Measurements from ENCODE around the gene PAX8.

The PAX8 gene

GRCh38 chr2:113179446-113180045 lies 99.2 kb downstream of the PAX8 start:
- DNase-seq = no peak

- DNase-seq = no peak
Measured at GRCh38 chr2:113178891-113179290, 99.8 kb downstream of the PAX8 start.

GRCh38 chr2:113178069-113178746 lies 100.5 kb downstream of the PAX8 start:
- no peak for DNase-seq

GRCh38 chr2:113176696-113177355 lies 101.9 kb downstream of the PAX8 start:
- no peak for DNase-seq

- no peak for DNase-seq
Measured at GRCh38 chr2:113175736-113176695, 102.7 kb downstream of the PAX8 start.

GRCh38 chr2:113175042-113175628 lies 103.6 kb downstream of the PAX8 start:
- no peak for DNase-seq

GRCh38 chr2:113174376-113174750 lies 104.4 kb downstream of the PAX8 start:
- no peak for DNase-seq

GRCh38 chr2:113173542-113174375 lies 105.0 kb downstream of the PAX8 start, which contains the start of gene PSD4:
PSD4 (plus strand) TSS chr2:113173971; CDS start chr2:113182457, 8,486 bp downstream.
- DNase-seq = no peak

GRCh38 chr2:113172721-113173541 lies 105.8 kb downstream of the PAX8 start:
- no peak for DNase-seq

GRCh38 chr2:113171334-113172075 lies 107.2 kb downstream of the PAX8 start:
- DNase-seq = no peak

- no peak for DNase-seq
Measured at GRCh38 chr2:113169586-113169985, 109.1 kb downstream of the PAX8 start.

- no peak for DNase-seq
Measured at GRCh38 chr2:113169002-113169530, 109.7 kb downstream of the PAX8 start.

- DNase-seq = no peak
Measured at GRCh38 chr2:113167962-113168340, 110.8 kb downstream of the PAX8 start.

GRCh38 chr2:113167115-113167932 lies 111.4 kb downstream of the PAX8 start:
- peak; percentile 1 for DNase-seq

GRCh38 chr2:113166187-113166645 lies 112.5 kb downstream of the PAX8 start:
- DNase-seq = no peak
